Common myeloid progenitor, CD34-positive (primary cell): Measurements from ENCODE around the gene ZNG1B.
"Not testable (repeated sequence)": the region's sequence is repeated elsewhere in the genome, so short reads cannot be mapped to it uniquely, and the experiment has no call there.

Experiments used
- CTCF ChIA-PET: fragments of 350-600 bp; sonication (Branson Sonifier 250); formaldehyde crosslinking; loops from one replicate; lab custom pipeline; 2021; ENCODE audit warnings: antibody characterized with exemption; lab: Charles Lee
- POLR2A ChIA-PET: fragments of 350-600 bp; sonication (Branson Sonifier 250); formaldehyde crosslinking; loops from one replicate; lab custom pipeline; 2021; ENCODE audit warnings: antibody characterized with exemption; lab: Charles Lee
- DNase-seq, 3 donors: peaks; one replicate each; pipeline versions ENCODE4 v3.0.0 to v3.0.0-alpha.2; 2013
- H3K27ac ChIP-seq, 2 experiments: 1 replicate in 1 of 2; 2 replicates in 1 of 2; pipeline ENCODE4 v1.7.0; 2013; ENCODE audit warnings: inconsistent platforms in 2 of 2, low read length in 2 of 2, mild to moderate bottlenecking in 2 of 2, low read depth in 1 of 2, moderate library complexity in 1 of 2; ENCODE audit not compliant: severe bottlenecking in 2 of 2, insufficient read depth in 1 of 2, poor library complexity in 1 of 2
- H3K27me3 ChIP-seq, 5 experiments: replicated peaks in 2 of 5; 1 replicate in 3 of 5; 2 replicates in 2 of 5; pipeline versions ENCODE4 v1.6.1 to v1.7.0; 2013; ENCODE audit warnings: low read length in 4 of 5, mild to moderate bottlenecking in 2 of 5, moderate library complexity in 2 of 5, inconsistent platforms in 1 of 5; ENCODE audit not compliant: insufficient read depth in 5 of 5, control insufficient read depth in 4 of 5
- H3K36me3 ChIP-seq, 4 experiments: 1 replicate in 2 of 4; 2 replicates in 2 of 4; pipeline versions ENCODE4 v1.6.1 to v1.7.0; 2013; ENCODE audit warnings: low read length in 3 of 4, control low read depth in 1 of 4, mild to moderate bottlenecking in 1 of 4; ENCODE audit not compliant: control insufficient read depth in 4 of 4, insufficient read depth in 4 of 4
- H3K4me1 ChIP-seq, 4 experiments: 1 replicate in 3 of 4; 2 replicates in 1 of 4; pipeline versions ENCODE4 v1.6.1 to v1.7.1; 2013; ENCODE audit warnings: low read length in 3 of 4, mild to moderate bottlenecking in 3 of 4, control low read depth in 1 of 4, inconsistent platforms in 1 of 4, moderate library complexity in 1 of 4; ENCODE audit not compliant: control insufficient read depth in 4 of 4, insufficient read depth in 4 of 4; ENCODE audit errors: control extremely low read depth in 1 of 4
- H3K4me3 ChIP-seq, 7 experiments: 1 replicate in 4 of 7; 2 replicates in 3 of 7; pipeline versions ENCODE4 v1.5.1 to v1.7.0; 2013; ENCODE audit warnings: mild to moderate bottlenecking in 7 of 7, low read length in 6 of 7, moderate library complexity in 6 of 7, inconsistent platforms in 2 of 7, low read depth in 2 of 7, control low read depth in 1 of 7; ENCODE audit not compliant: insufficient read depth in 4 of 7, control insufficient read depth in 1 of 7; ENCODE audit errors: extremely low read depth in 1 of 7
- H3K9me3 ChIP-seq, 5 experiments: 1 replicate in 4 of 5; 2 replicates in 1 of 5; pipeline versions ENCODE4 v1.6.1 to v1.7.1; 2013; ENCODE audit warnings: low read length in 4 of 5, mild to moderate bottlenecking in 2 of 5, inconsistent platforms in 1 of 5, low read depth in 1 of 5, moderate library complexity in 1 of 5; ENCODE audit not compliant: control insufficient read depth in 4 of 5, insufficient read depth in 2 of 5; ENCODE audit errors: control extremely low read depth in 1 of 5
- WGBS: methylation state at CpG from one replicate; pipeline ENCODE4 v1.1.5; 2013; ENCODE audit not compliant: insufficient coverage; 5-methylcytosine and 5-hydroxymethylcytosine counted together

Gene ZNG1B

GRCh38 chr2:113507394-113508140 is 70.1 kb downstream of the ZNG1B start:
- H3K36me3 ChIP-seq, H3K4me3 ChIP-seq, H3K27ac ChIP-seq, DNase-seq, POLR2A ChIA-PET, CTCF ChIA-PET, H3K9me3 ChIP-seq: not testable (repeated sequence)
- peaks cover 0 to 15% (median 10%) of the 10 kb centered on the region in 4 experiments for H3K4me1 ChIP-seq
- WGBS, result 12% methylated on average over 3 of the region's 14 CpGs
- H3K27me3 ChIP-seq, result peaks cover 0 to 30% (median 2%) of the 10 kb centered on the region in 5 experiments

GRCh38 chr2:113508187-113508586 is 70.7 kb downstream of the ZNG1B start:
- WGBS, result no CpG with 5 or more reads among the region's 11 CpGs
- CTCF ChIA-PET, H3K27ac ChIP-seq, DNase-seq, H3K4me3 ChIP-seq, H3K36me3 ChIP-seq, POLR2A ChIA-PET, H3K9me3 ChIP-seq: not testable (repeated sequence)
- peaks cover 0 to 24% (median 0%) of the 10 kb centered on the region in 5 experiments for H3K27me3 ChIP-seq
- H3K4me1 ChIP-seq, result peaks cover 0 to 11% (median 6%) of the 10 kb centered on the region in 4 experiments

- WGBS, result no CpG with 5 or more reads among the region's 3 CpGs
- H3K27ac ChIP-seq, H3K4me3 ChIP-seq, CTCF ChIA-PET, POLR2A ChIA-PET, H3K9me3 ChIP-seq, H3K36me3 ChIP-seq, DNase-seq, H3K4me1 ChIP-seq: not testable (repeated sequence)
- H3K27me3 ChIP-seq, result peaks cover 0 to 12% (median 0%) of the 10 kb centered on the region in 5 experiments
Measured at GRCh38 chr2:113510913-113511312, 73.4 kb downstream of the ZNG1B start.

GRCh38 chr2:113511859-113512258 is 74.4 kb downstream of the ZNG1B start:
- CTCF ChIA-PET, H3K4me1 ChIP-seq: not testable (repeated sequence)
- 86% methylated on average over 4 of the region's 14 CpGs for WGBS

GRCh38 chr2:113515457-113515856 is 78.0 kb downstream of the ZNG1B start:
- H3K9me3 ChIP-seq, POLR2A ChIA-PET: not testable (repeated sequence)
- WGBS, result 94% methylated on average over 4 of the region's 8 CpGs

More at GRCh38 chr2:113511859-113512258, 74.4 kb downstream of the ZNG1B start:
- H3K9me3 ChIP-seq, POLR2A ChIA-PET, H3K36me3 ChIP-seq, H3K27ac ChIP-seq, H3K4me3 ChIP-seq, DNase-seq: not testable (repeated sequence)
- peaks cover 0 to 12% (median 0%) of the 10 kb centered on the region in 5 experiments for H3K27me3 ChIP-seq

GRCh38 chr2:113515995-113516394 is 78.5 kb downstream of the ZNG1B start:
- H3K4me1 ChIP-seq, H3K27me3 ChIP-seq, DNase-seq, H3K4me3 ChIP-seq, H3K27ac ChIP-seq, H3K36me3 ChIP-seq, POLR2A ChIA-PET, H3K9me3 ChIP-seq, CTCF ChIA-PET: not testable (repeated sequence)
- 92% methylated on average over 2 of the region's 3 CpGs for WGBS

More at GRCh38 chr2:113515457-113515856, 78.0 kb downstream of the ZNG1B start:
- H3K36me3 ChIP-seq, H3K4me1 ChIP-seq, H3K27me3 ChIP-seq, H3K4me3 ChIP-seq, CTCF ChIA-PET, H3K27ac ChIP-seq, DNase-seq: not testable (repeated sequence)

- H3K27ac ChIP-seq, H3K9me3 ChIP-seq, H3K4me1 ChIP-seq, POLR2A ChIA-PET, H3K36me3 ChIP-seq, CTCF ChIA-PET, H3K27me3 ChIP-seq, DNase-seq, H3K4me3 ChIP-seq: not testable (repeated sequence)
- WGBS, result no CpG with 5 or more reads among the region's 2 CpGs
Measured at GRCh38 chr2:113517025-113517424, 79.5 kb downstream of the ZNG1B start.
